ENCODE results near the gene KCNIP3. TPM values are rescaled to one million over a fixed set of nuclear protein-coding genes. Genes with fewer than 3 reads are reported as not detected.
A peak's percentile ranks its signal among the peaks of the same experiment; 100 is the strongest.

KCNIP3 gene
- 0.37 TPM for polyA plus RNA-seq (2013, experiment 1 of 2)
- polyA plus RNA-seq (2013, experiment 2 of 2): 0.52 TPM

DNA sequence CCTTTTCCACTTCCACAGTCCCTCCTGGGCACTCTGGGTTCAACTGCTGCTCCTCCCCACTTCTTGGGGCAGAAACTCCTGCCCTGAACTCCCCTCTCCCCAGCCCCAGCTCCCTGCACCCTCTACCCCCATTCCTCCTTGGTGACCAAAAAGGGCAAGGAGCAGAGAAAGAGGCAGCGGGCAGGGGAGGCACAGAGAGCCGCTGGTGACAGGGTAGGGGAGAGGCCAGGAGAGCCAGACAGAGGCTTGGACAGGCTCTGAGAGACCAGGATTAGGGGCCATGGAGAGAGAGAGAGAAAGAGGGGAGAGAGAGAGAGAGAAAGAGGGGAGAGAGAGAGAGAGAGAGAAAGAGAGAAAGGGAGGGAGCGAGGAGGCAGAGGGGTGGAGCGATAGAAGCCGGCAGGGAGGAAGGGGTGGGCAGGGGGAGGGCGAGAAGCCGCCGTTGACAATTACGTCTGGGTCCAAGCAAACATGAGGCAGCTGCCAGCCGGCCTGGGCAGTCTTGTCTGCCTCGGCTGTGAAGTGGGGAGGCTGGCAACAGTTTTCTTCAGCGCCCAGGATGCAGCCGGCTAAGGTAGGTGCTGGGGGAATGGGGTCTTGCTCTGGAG, at the start of gene KCNIP3:
KCNIP3 (plus strand) TSS at position 468 of the 608 bp plus-strand sequence; CDS start at position 560, 92 bp downstream.
- Histone ChIP-seq H3K27me3 (ENCODE audit: insufficient read depth, low read length, poor library complexity) (no peaks in the 10 kb centered on the region), H4K8ac (ENCODE audit: low read depth, low read length) (no peak within 1 kb of the TSS), H4K5ac (ENCODE audit: low read length) (no peak within 1 kb of the TSS), H2AK5ac (ENCODE audit: low read length) (no peak within 1 kb of the TSS), H3K79me1 (ENCODE audit: low read length) (no peaks in the 10 kb centered on the region), H2BK15ac (replicated peaks; ENCODE audit: low read depth) (no peak within 1 kb of the TSS), H3K4me1 (ENCODE audit: control insufficient read depth, low read depth, low read length) (no peaks in the 10 kb centered on the region), H3K4me2 (ENCODE audit: low read length) (peak within 1 kb of the TSS; percentile 26), H2BK5ac (ENCODE audit: low read length) (no peak within 1 kb of the TSS), H3K79me2 (ENCODE audit: control insufficient read depth, insufficient read depth, low read length) (no peaks in the 10 kb centered on the region), H3K36me3 (ENCODE audit: control insufficient read depth, insufficient read depth, low read length) (no peaks in the 10 kb centered on the region), H3K27ac (ENCODE audit: low read depth, low read length) (no peak within 1 kb of the TSS), H2BK120ac (ENCODE audit: low read depth, low read length) (no peak within 1 kb of the TSS), H3K9ac (ENCODE audit: low read length) (peak within 1 kb of the TSS; percentile 48), H3K4me3 (ENCODE audit: low read length) (no peak within 1 kb of the TSS), H3K18ac (ENCODE audit: low read length) (no peak within 1 kb of the TSS), H3K4ac (ENCODE audit: low read depth, low read length) (no peak within 1 kb of the TSS), H3K56ac (ENCODE audit: low read length) (peak within 1 kb of the TSS; percentile 75), H3K23ac (ENCODE audit: low read length) (no peak within 1 kb of the TSS)
- no CpG with 5 or more reads among the region's 13 CpGs for WGBS (ENCODE audit: extremely low coverage, insufficient coverage, low lambda C conversion rate)
- DNase-seq: peak; percentile 24

DNA sequence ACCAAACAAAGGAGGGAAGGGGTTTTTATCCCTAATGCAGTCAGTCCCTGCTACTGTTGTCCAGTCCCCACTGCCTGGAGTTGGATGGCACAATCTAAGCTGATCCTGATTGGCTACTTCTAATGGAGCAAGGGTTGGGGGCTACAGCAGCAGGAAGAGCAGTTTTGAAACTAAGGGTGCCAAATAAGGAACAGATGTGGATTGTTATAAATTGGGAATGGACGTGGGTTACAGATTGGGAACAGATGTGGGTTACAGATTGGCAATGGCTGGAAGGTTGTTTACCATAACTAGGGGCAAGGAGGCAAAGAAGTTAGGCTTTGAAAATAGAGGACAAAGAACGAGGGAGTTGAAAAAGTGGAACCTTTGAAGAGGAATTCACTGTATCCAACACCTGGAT, 38.9 kb upstream of the KCNIP3 start:
- H3K4me1 ChIP-seq (ENCODE audit: control insufficient read depth, low read depth, low read length): no peaks in the 10 kb centered on the region
- H3K27ac ChIP-seq (ENCODE audit: low read depth, low read length): no peak overlapping the region
- H2BK120ac ChIP-seq (ENCODE audit: low read depth, low read length): no peak overlapping the region
- H3K36me3 ChIP-seq (ENCODE audit: control insufficient read depth, insufficient read depth, low read length): no peaks in the 10 kb centered on the region
- DNase-seq: no peak
- no peak overlapping the region for H2AK5ac ChIP-seq (ENCODE audit: low read length)
- H4K5ac ChIP-seq (ENCODE audit: low read length): no peak overlapping the region
- no peak overlapping the region for H3K18ac ChIP-seq (ENCODE audit: low read length)
- H3K4me3 ChIP-seq (ENCODE audit: low read length): no peak overlapping the region
- no peaks in the 10 kb centered on the region for H3K79me2 ChIP-seq (ENCODE audit: control insufficient read depth, insufficient read depth, low read length)
- 100% methylated on average over 1 of the region's 2 CpGs for WGBS (ENCODE audit: extremely low coverage, insufficient coverage, low lambda C conversion rate)
- H3K4ac ChIP-seq (ENCODE audit: low read depth, low read length): no peak overlapping the region
- no peaks in the 10 kb centered on the region for H3K79me1 ChIP-seq (ENCODE audit: low read length)
- no peak overlapping the region for H2BK5ac ChIP-seq (ENCODE audit: low read length)
- no peak overlapping the region for H3K4me2 ChIP-seq (ENCODE audit: low read length)
- H4K8ac ChIP-seq (ENCODE audit: low read depth, low read length): no peak overlapping the region
- no peak overlapping the region for H2BK15ac ChIP-seq (replicated peaks; ENCODE audit: low read depth)
- H3K56ac ChIP-seq (ENCODE audit: low read length): no peak overlapping the region
- H3K27me3 ChIP-seq (ENCODE audit: insufficient read depth, low read length, poor library complexity): no peaks in the 10 kb centered on the region
- H3K23ac ChIP-seq (ENCODE audit: low read length): no peak overlapping the region
- no peak overlapping the region for H3K9ac ChIP-seq (ENCODE audit: low read length)

DNA sequence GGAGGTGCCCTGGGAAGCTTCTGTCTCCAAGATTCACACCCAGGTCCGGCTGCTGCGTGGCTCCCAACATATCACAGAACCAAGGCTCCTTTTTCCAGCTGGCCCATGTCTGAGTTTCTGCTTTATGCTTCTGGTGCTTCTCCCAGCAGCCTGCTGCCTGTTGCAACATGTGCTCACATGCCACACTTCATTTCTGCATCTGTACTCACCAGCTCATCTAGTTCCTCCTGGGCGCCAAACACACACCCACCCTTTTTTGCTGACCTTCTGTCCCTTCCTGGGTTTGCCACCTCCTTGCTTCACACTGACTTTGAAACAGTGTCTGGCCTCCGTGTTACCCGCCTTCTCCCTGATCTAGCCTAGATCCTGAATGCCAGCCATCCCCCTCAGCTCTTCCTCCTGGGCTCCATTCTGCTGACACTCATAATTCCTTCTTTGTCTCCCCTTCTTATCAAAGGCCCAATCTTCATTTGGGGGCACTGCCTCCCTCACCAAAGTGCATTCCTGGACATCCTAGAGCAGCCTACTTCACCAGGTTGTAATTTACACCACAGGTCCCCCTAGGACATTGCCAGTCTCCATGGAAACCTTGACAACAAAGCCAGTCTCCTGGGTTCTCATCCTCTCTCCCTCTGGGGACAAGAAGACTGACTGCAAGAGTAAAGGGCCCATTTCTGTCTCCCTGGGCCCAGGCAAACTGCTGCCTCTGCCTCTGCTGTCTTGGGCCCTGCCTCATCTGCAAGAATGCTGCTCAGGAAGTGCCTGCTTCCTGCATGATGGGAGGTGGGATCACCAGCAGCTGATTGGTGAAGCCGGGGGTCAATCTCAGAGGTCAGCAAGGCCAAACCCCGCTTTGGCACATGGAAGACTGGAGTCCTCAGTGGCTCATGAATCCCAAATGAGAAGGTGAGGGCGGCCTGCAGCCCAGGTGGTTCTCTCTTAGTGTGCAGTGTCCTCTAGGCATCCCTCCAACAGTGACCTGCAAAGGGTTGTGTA, 36.8 kb upstream of the KCNIP3 start:
- H3K79me1 ChIP-seq (ENCODE audit: low read length): no peaks in the 10 kb centered on the region
- H3K18ac ChIP-seq (ENCODE audit: low read length): no peak overlapping the region
- no peak overlapping the region for H3K4ac ChIP-seq (ENCODE audit: low read depth, low read length)
- no peak overlapping the region for H3K9ac ChIP-seq (ENCODE audit: low read length)
- H3K4me2 ChIP-seq (ENCODE audit: low read length): no peak overlapping the region
- H3K79me2 ChIP-seq (ENCODE audit: control insufficient read depth, insufficient read depth, low read length): no peaks in the 10 kb centered on the region
- H3K4me3 ChIP-seq (ENCODE audit: low read length): no peak overlapping the region
- H3K27ac ChIP-seq (ENCODE audit: low read depth, low read length): no peak overlapping the region
- no peaks in the 10 kb centered on the region for H3K4me1 ChIP-seq (ENCODE audit: control insufficient read depth, low read depth, low read length)
- peak; percentile 23 for DNase-seq
- no peak overlapping the region for H2BK5ac ChIP-seq (ENCODE audit: low read length)
- no peak overlapping the region for H2BK120ac ChIP-seq (ENCODE audit: low read depth, low read length)
- WGBS (ENCODE audit: extremely low coverage, insufficient coverage, low lambda C conversion rate): no CpG with 5 or more reads among the region's 8 CpGs
- H3K23ac ChIP-seq (ENCODE audit: low read length): no peak overlapping the region
- no peak overlapping the region for H4K8ac ChIP-seq (ENCODE audit: low read depth, low read length)
- H3K56ac ChIP-seq (ENCODE audit: low read length): no peak overlapping the region
- H3K36me3 ChIP-seq (ENCODE audit: control insufficient read depth, insufficient read depth, low read length): no peaks in the 10 kb centered on the region
- no peak overlapping the region for H2BK15ac ChIP-seq (replicated peaks; ENCODE audit: low read depth)
- no peak overlapping the region for H2AK5ac ChIP-seq (ENCODE audit: low read length)
- no peaks in the 10 kb centered on the region for H3K27me3 ChIP-seq (ENCODE audit: insufficient read depth, low read length, poor library complexity)
- H4K5ac ChIP-seq (ENCODE audit: low read length): no peak overlapping the region

DNA sequence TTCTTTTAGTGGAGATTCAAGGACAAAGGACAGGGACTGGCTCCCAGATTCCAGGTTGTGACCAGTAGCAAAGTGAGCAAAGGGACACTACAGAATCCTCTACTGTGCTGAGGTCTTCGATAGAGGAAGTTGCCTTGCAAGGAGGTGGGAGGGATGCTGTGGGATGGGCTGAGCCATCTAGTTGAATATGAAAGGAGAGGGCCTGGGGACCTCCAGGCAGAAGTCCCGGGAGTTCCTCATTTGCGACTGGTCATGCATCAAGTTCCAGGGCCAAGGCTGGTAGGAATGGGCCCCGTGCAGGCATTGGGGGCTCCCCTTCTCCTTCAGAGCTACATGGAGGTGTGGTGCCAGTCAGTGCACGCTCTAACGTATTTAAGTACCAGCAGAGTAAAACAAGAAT, 35.5 kb upstream of the KCNIP3 start:
- Histone ChIP-seq H3K9ac (ENCODE audit: low read length) (no peak overlapping the region), H2BK120ac (ENCODE audit: low read depth, low read length) (no peak overlapping the region), H3K36me3 (ENCODE audit: control insufficient read depth, insufficient read depth, low read length) (no peaks in the 10 kb centered on the region), H3K79me1 (ENCODE audit: low read length) (no peaks in the 10 kb centered on the region), H3K4ac (ENCODE audit: low read depth, low read length) (no peak overlapping the region), H2BK5ac (ENCODE audit: low read length) (no peak overlapping the region), H3K18ac (ENCODE audit: low read length) (no peak overlapping the region), H3K4me2 (ENCODE audit: low read length) (no peak overlapping the region), H3K27me3 (ENCODE audit: insufficient read depth, low read length, poor library complexity) (no peaks in the 10 kb centered on the region), H3K56ac (ENCODE audit: low read length) (no peak overlapping the region), H4K8ac (ENCODE audit: low read depth, low read length) (no peak overlapping the region), H4K5ac (ENCODE audit: low read length) (no peak overlapping the region), H3K23ac (ENCODE audit: low read length) (no peak overlapping the region), H3K4me1 (ENCODE audit: control insufficient read depth, low read depth, low read length) (no peaks in the 10 kb centered on the region), H3K27ac (ENCODE audit: low read depth, low read length) (no peak overlapping the region), H3K4me3 (ENCODE audit: low read length) (no peak overlapping the region), H2AK5ac (ENCODE audit: low read length) (no peak overlapping the region), H2BK15ac (replicated peaks; ENCODE audit: low read depth) (no peak overlapping the region), H3K79me2 (ENCODE audit: control insufficient read depth, insufficient read depth, low read length) (no peaks in the 10 kb centered on the region)
- DNase-seq: no peak
- no CpG with 5 or more reads among the region's 6 CpGs for WGBS (ENCODE audit: extremely low coverage, insufficient coverage, low lambda C conversion rate)

DNA sequence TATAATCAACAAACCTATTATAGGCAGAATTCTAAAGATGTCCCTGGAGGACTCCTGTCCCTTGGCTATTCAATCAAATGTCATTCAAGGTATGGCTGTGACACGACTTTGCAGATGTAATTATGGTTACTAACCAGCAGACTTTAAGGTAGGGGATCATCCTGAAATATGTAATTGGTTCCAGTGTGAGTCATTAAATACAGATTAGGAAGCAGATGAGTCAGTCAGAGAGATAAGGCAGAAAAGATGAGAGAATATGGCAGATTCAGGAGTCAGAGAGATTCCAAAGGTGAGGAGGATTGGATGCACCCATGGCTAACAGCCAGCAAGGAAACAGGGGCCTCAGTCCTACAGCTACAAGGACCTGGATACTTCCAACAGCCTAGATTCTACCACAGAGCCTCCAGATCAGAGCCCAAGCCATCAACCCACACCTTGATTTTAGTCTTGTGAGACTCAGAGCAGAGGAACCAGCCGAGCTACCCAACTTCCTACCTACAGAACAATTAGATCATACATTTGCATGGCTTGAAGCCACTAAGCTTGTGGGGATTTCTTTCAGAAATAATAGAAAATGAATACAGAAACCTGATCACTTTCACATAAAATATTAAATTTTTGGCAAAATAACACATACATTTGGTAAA, 34.1 kb upstream of the KCNIP3 start:
- H3K56ac ChIP-seq (ENCODE audit: low read length): no peak overlapping the region
- H3K4me1 ChIP-seq (ENCODE audit: control insufficient read depth, low read depth, low read length): no peaks in the 10 kb centered on the region
- no CpG with 5 or more reads among the region's 2 CpGs for WGBS (ENCODE audit: extremely low coverage, insufficient coverage, low lambda C conversion rate)
- no peaks in the 10 kb centered on the region for H3K79me1 ChIP-seq (ENCODE audit: low read length)
- H2BK5ac ChIP-seq (ENCODE audit: low read length): no peak overlapping the region
- H3K27ac ChIP-seq (ENCODE audit: low read depth, low read length): no peak overlapping the region
- no peak overlapping the region for H2BK15ac ChIP-seq (replicated peaks; ENCODE audit: low read depth)
- no peak overlapping the region for H3K4ac ChIP-seq (ENCODE audit: low read depth, low read length)
- no peak overlapping the region for H3K18ac ChIP-seq (ENCODE audit: low read length)
- no peak overlapping the region for H4K5ac ChIP-seq (ENCODE audit: low read length)
- H2BK120ac ChIP-seq (ENCODE audit: low read depth, low read length): no peak overlapping the region
- H3K36me3 ChIP-seq (ENCODE audit: control insufficient read depth, insufficient read depth, low read length): no peaks in the 10 kb centered on the region
- no peak overlapping the region for H3K4me3 ChIP-seq (ENCODE audit: low read length)
- H3K79me2 ChIP-seq (ENCODE audit: control insufficient read depth, insufficient read depth, low read length): no peaks in the 10 kb centered on the region
- no peak overlapping the region for H4K8ac ChIP-seq (ENCODE audit: low read depth, low read length)
- DNase-seq: no peak
- no peak overlapping the region for H2AK5ac ChIP-seq (ENCODE audit: low read length)
- no peak overlapping the region for H3K23ac ChIP-seq (ENCODE audit: low read length)
- no peaks in the 10 kb centered on the region for H3K27me3 ChIP-seq (ENCODE audit: insufficient read depth, low read length, poor library complexity)
- no peak overlapping the region for H3K4me2 ChIP-seq (ENCODE audit: low read length)
- no peak overlapping the region for H3K9ac ChIP-seq (ENCODE audit: low read length)
